HG03442 (cell line): ENCODE data around the gene NBAS.
"Not testable (repeated sequence)": the region's sequence is repeated elsewhere in the genome, so short reads cannot be mapped to it uniquely, and the experiment has no call there.

Experiments
- ATAC-seq: cut with Tn5 transposase; IDR thresholded peaks from one replicate; pipeline ENCODE4 v1.9.1; 2021; ENCODE audit warnings: mild to moderate bottlenecking, moderate library complexity; ENCODE audit not compliant: unreplicated experiment

NBAS gene

GRCh38 chr2:15481000-15481399 lies 80.1 kb downstream of the NBAS start:
- no peak for ATAC-seq

GRCh38 chr2:15480552-15480951 lies 80.6 kb downstream of the NBAS start:
- no peak for ATAC-seq

- ATAC-seq: no peak
Observed at GRCh38 chr2:15472876-15473275, 88.3 kb downstream of the NBAS start.

GRCh38 chr2:15472133-15472532 lies 89.0 kb downstream of the NBAS start:
- no peak for ATAC-seq

- no peak for ATAC-seq
Observed at GRCh38 chr2:15471606-15472005, 89.5 kb downstream of the NBAS start.

GRCh38 chr2:15460112-15460620 lies 101.0 kb downstream of the NBAS start:
- ATAC-seq: no peak

GRCh38 chr2:15458277-15458676 lies 102.9 kb downstream of the NBAS start:
- ATAC-seq: no peak

- no peak for ATAC-seq
Observed at GRCh38 chr2:15457868-15458267, 103.3 kb downstream of the NBAS start.

- no peak for ATAC-seq
Observed at GRCh38 chr2:15456352-15456751, 104.8 kb downstream of the NBAS start.

GRCh38 chr2:15450808-15451207 lies 110.3 kb downstream of the NBAS start:
- ATAC-seq: no peak

- no peak for ATAC-seq
Observed at GRCh38 chr2:15449556-15450236, 111.4 kb downstream of the NBAS start.

GRCh38 chr2:15448250-15448839 lies 112.8 kb downstream of the NBAS start:
- ATAC-seq: no peak

- no peak for ATAC-seq
Observed at GRCh38 chr2:15447381-15447780, 113.8 kb downstream of the NBAS start.

GRCh38 chr2:15446961-15447360 lies 114.2 kb downstream of the NBAS start:
- no peak for ATAC-seq

GRCh38 chr2:15445891-15446562 lies 115.1 kb downstream of the NBAS start:
- ATAC-seq: no peak

GRCh38 chr2:15439768-15440524 lies 121.2 kb downstream of the NBAS start:
- ATAC-seq: not testable (repeated sequence)

GRCh38 chr2:15439366-15439765 lies 121.8 kb downstream of the NBAS start:
- ATAC-seq: not testable (repeated sequence)

GRCh38 chr2:15436195-15436594 lies 124.9 kb downstream of the NBAS start:
- no peak for ATAC-seq

- ATAC-seq: no peak
Observed at GRCh38 chr2:15435474-15435873, 125.7 kb downstream of the NBAS start.

- no peak for ATAC-seq
Observed at GRCh38 chr2:15432642-15433256, 128.4 kb downstream of the NBAS start.

- ATAC-seq: no peak
Observed at GRCh38 chr2:15429032-15429431, 132.1 kb downstream of the NBAS start.
